ENCODE data around the gene FITM2. TPM values are rescaled to one million over a fixed set of nuclear protein-coding genes. Genes with fewer than 3 reads are reported as not detected.

FITM2 gene
- total RNA-seq, 1 donor: 7.2 TPM

- no peak overlapping the region for H3K4me2 ChIP-seq (ENCODE audit: insufficient read depth, low read length)
- H4K20me1 ChIP-seq (ENCODE audit: insufficient read depth, low read length): no peaks in the 10 kb centered on the region
- TF ChIP-seq, protein P1, sequence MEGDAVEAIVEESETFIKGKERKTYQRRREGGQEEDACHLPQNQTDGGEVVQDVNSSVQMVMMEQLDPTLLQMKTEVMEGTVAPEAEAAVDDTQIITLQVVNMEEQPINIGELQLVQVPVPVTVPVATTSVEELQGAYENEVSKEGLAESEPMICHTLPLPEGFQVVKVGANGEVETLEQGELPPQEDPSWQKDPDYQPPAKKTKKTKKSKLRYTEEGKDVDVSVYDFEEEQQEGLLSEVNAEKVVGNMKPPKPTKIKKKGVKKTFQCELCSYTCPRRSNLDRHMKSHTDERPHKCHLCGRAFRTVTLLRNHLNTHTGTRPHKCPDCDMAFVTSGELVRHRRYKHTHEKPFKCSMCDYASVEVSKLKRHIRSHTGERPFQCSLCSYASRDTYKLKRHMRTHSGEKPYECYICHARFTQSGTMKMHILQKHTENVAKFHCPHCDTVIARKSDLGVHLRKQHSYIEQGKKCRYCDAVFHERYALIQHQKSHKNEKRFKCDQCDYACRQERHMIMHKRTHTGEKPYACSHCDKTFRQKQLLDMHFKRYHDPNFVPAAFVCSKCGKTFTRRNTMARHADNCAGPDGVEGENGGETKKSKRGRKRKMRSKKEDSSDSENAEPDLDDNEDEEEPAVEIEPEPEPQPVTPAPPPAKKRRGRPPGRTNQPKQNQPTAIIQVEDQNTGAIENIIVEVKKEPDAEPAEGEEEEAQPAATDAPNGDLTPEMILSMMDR (IDR thresholded peaks at IDR 0.05; ENCODE audit: extremely low read depth, low read depth, low read length): no peak
- H2AFZ ChIP-seq (ENCODE audit: low read length): no peak overlapping the region
- no peaks in the 10 kb centered on the region for H3K36me3 ChIP-seq (ENCODE audit: insufficient read depth, low read length)
- no peak for DNase-seq (ENCODE audit: insufficient read length, low spot score, missing footprints)
- peaks cover 9% of the 10 kb centered on the region for H3K4me1 ChIP-seq (ENCODE audit: insufficient read depth, low read length)
- H3K9me3 ChIP-seq (ENCODE audit: low read depth, low read length): no peaks in the 10 kb centered on the region
- H3K4me3 ChIP-seq (ENCODE audit: insufficient read depth, low read length): no peak overlapping the region
- no peak overlapping the region for H3K27ac ChIP-seq (ENCODE audit: low read depth, low read length)
- no peaks in the 10 kb centered on the region for H3K79me2 ChIP-seq (ENCODE audit: insufficient read depth, low read length)
- H3K27me3 ChIP-seq (ENCODE audit: insufficient read depth, low read length): no peaks in the 10 kb centered on the region
These were observed 27.0 kb downstream of the FITM2 start for GRCh38 chr20:44284032-44284431.

GRCh38 chr20:44282192-44282591 lies 28.8 kb downstream of the FITM2 start:
- no peaks in the 10 kb centered on the region for H3K9me3 ChIP-seq (ENCODE audit: low read depth, low read length)
- no peaks in the 10 kb centered on the region for H3K79me2 ChIP-seq (ENCODE audit: insufficient read depth, low read length)
- DNase-seq (ENCODE audit: insufficient read length, low spot score, missing footprints): no peak
- no peak overlapping the region for H3K27ac ChIP-seq (ENCODE audit: low read depth, low read length)
- no peaks in the 10 kb centered on the region for H4K20me1 ChIP-seq (ENCODE audit: insufficient read depth, low read length)
- H3K4me3 ChIP-seq (ENCODE audit: insufficient read depth, low read length): no peak overlapping the region
- no peaks in the 10 kb centered on the region for H3K27me3 ChIP-seq (ENCODE audit: insufficient read depth, low read length)
- H3K4me1 ChIP-seq (ENCODE audit: insufficient read depth, low read length): peaks cover 13% of the 10 kb centered on the region
- no peak overlapping the region for H2AFZ ChIP-seq (ENCODE audit: low read length)
- TF ChIP-seq, protein P1 (IDR thresholded peaks at IDR 0.05; ENCODE audit: extremely low read depth, low read depth, low read length): no peak
- no peak overlapping the region for H3K4me2 ChIP-seq (ENCODE audit: insufficient read depth, low read length)
- no peaks in the 10 kb centered on the region for H3K36me3 ChIP-seq (ENCODE audit: insufficient read depth, low read length)

- no peak overlapping the region for H3K27ac ChIP-seq (ENCODE audit: low read depth, low read length)
- no peak for DNase-seq (ENCODE audit: insufficient read length, low spot score, missing footprints)
- H3K9me3 ChIP-seq (ENCODE audit: low read depth, low read length): no peaks in the 10 kb centered on the region
- peaks cover 13% of the 10 kb centered on the region for H3K4me1 ChIP-seq (ENCODE audit: insufficient read depth, low read length)
- H3K4me3 ChIP-seq (ENCODE audit: insufficient read depth, low read length): no peak overlapping the region
- no peaks in the 10 kb centered on the region for H3K36me3 ChIP-seq (ENCODE audit: insufficient read depth, low read length)
- no peaks in the 10 kb centered on the region for H3K79me2 ChIP-seq (ENCODE audit: insufficient read depth, low read length)
- H3K4me2 ChIP-seq (ENCODE audit: insufficient read depth, low read length): no peak overlapping the region
- H4K20me1 ChIP-seq (ENCODE audit: insufficient read depth, low read length): no peaks in the 10 kb centered on the region
- H3K27me3 ChIP-seq (ENCODE audit: insufficient read depth, low read length): no peaks in the 10 kb centered on the region
- H2AFZ ChIP-seq (ENCODE audit: low read length): no peak overlapping the region
- TF ChIP-seq, protein P1 (IDR thresholded peaks at IDR 0.05; ENCODE audit: extremely low read depth, low read depth, low read length): no peak
These were observed 30.6 kb downstream of the FITM2 start for GRCh38 chr20:44280387-44280786.

- no peaks in the 10 kb centered on the region for H3K36me3 ChIP-seq (ENCODE audit: insufficient read depth, low read length)
- peak overlapping the region; percentile 88 for H3K27ac ChIP-seq (ENCODE audit: low read depth, low read length)
- no peaks in the 10 kb centered on the region for H4K20me1 ChIP-seq (ENCODE audit: insufficient read depth, low read length)
- H3K4me2 ChIP-seq (ENCODE audit: insufficient read depth, low read length): peak overlapping the region; percentile 77
- H3K4me3 ChIP-seq (ENCODE audit: insufficient read depth, low read length): peak overlapping the region; percentile 52
- H3K9me3 ChIP-seq (ENCODE audit: low read depth, low read length): no peaks in the 10 kb centered on the region
- peaks cover 13% of the 10 kb centered on the region for H3K4me1 ChIP-seq (ENCODE audit: insufficient read depth, low read length)
- H2AFZ ChIP-seq (ENCODE audit: low read length): peak overlapping the region; percentile 86
- TF ChIP-seq, protein P1 (IDR thresholded peaks at IDR 0.05; ENCODE audit: extremely low read depth, low read depth, low read length): no peak
- no peaks in the 10 kb centered on the region for H3K27me3 ChIP-seq (ENCODE audit: insufficient read depth, low read length)
- DNase-seq (ENCODE audit: insufficient read length, low spot score, missing footprints): peak; percentile 92
- no peaks in the 10 kb centered on the region for H3K79me2 ChIP-seq (ENCODE audit: insufficient read depth, low read length)
These were observed 31.8 kb downstream of the FITM2 start for GRCh38 chr20:44279228-44279627.

Data from osteoblast (primary cell).